ENCODE data around the gene MAGOHB.

The MAGOHB gene

DNA sequence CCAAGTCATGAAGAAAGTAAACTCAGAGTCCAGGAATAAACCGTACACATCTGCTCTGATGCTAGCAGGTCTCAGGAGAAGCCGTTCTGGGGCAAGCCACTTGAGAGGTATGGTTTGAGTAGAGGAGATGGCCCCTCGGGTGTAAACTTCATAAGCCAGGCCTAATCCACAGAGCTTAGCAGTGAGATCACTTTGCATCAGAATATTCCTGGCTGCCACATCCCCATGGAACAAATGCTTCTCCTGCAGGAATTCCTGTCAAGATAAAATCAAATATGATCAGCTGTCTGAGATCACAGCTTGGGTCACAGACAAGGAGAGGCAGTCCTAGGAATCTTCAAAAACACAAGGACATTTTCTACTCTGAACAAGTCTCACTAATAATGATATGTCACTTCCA lies 11.2 kb upstream of the MAGOHB start:
- H3K4me3 ChIP-seq (ENCODE audit: low read depth, low read length): no peak overlapping the region
- TF ChIP-seq, protein P1, sequence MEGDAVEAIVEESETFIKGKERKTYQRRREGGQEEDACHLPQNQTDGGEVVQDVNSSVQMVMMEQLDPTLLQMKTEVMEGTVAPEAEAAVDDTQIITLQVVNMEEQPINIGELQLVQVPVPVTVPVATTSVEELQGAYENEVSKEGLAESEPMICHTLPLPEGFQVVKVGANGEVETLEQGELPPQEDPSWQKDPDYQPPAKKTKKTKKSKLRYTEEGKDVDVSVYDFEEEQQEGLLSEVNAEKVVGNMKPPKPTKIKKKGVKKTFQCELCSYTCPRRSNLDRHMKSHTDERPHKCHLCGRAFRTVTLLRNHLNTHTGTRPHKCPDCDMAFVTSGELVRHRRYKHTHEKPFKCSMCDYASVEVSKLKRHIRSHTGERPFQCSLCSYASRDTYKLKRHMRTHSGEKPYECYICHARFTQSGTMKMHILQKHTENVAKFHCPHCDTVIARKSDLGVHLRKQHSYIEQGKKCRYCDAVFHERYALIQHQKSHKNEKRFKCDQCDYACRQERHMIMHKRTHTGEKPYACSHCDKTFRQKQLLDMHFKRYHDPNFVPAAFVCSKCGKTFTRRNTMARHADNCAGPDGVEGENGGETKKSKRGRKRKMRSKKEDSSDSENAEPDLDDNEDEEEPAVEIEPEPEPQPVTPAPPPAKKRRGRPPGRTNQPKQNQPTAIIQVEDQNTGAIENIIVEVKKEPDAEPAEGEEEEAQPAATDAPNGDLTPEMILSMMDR (IDR thresholded peaks at IDR 0.05; ENCODE audit: control insufficient read depth, extremely low read depth, insufficient read depth): no peak
- DNase-seq (ENCODE audit: low read depth): no peak

DNA sequence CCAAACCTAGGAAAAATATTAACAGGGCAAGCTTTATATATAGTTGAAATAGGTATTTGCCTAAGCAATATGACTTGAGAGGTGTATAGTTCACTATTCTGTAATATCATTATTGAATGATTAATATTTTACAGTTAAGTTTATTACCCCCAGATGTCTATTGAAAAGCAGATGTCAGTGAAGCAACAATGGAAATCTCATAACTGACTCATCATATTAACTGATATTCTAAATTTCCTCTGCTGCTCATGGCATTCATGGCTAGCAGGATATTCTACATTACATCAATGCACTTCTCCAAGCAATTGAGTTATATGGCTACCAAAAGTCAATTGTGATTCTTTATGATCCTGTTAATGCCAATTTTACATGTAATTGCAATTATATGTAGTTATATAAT lies 9.7 kb upstream of the MAGOHB start:
- no peak overlapping the region for H3K4me3 ChIP-seq (ENCODE audit: low read depth, low read length)
- no peak for DNase-seq (ENCODE audit: low read depth)
- TF ChIP-seq, protein P1 (IDR thresholded peaks at IDR 0.05; ENCODE audit: control insufficient read depth, extremely low read depth, insufficient read depth): no peak

- H3K4me3 ChIP-seq (ENCODE audit: low read depth, low read length): no peak overlapping the region
- no peak for DNase-seq (ENCODE audit: low read depth)
- TF ChIP-seq, protein P1 (IDR thresholded peaks at IDR 0.05; ENCODE audit: control insufficient read depth, extremely low read depth, insufficient read depth): no peak
Observed at GRCh38 chr12:10621278-10621677, 7.9 kb upstream of the MAGOHB start.

GRCh38 chr12:10620078-10620779 lies 6.8 kb upstream of the MAGOHB start:
- no peak overlapping the region for H3K4me3 ChIP-seq (ENCODE audit: low read depth, low read length)
- TF ChIP-seq, protein P1 (IDR thresholded peaks at IDR 0.05; ENCODE audit: control insufficient read depth, extremely low read depth, insufficient read depth): no peak
- DNase-seq (ENCODE audit: low read depth): no peak

- H3K4me3 ChIP-seq (ENCODE audit: low read depth, low read length): no peak overlapping the region
- no peak for DNase-seq (ENCODE audit: low read depth)
- TF ChIP-seq, protein P1 (IDR thresholded peaks at IDR 0.05; ENCODE audit: control insufficient read depth, extremely low read depth, insufficient read depth): no peak
Observed at GRCh38 chr12:10618338-10618987, 5.1 kb upstream of the MAGOHB start.

GRCh38 chr12:10617863-10618262 lies 4.5 kb upstream of the MAGOHB start:
- no peak overlapping the region for H3K4me3 ChIP-seq (ENCODE audit: low read depth, low read length)
- no peak for DNase-seq (ENCODE audit: low read depth)
- TF ChIP-seq, protein P1 (IDR thresholded peaks at IDR 0.05; ENCODE audit: control insufficient read depth, extremely low read depth, insufficient read depth): no peak

Data from LNCaP clone FGC (cell line).